Measurements from ENCODE around the gene PGF.

Gene PGF

GRCh38 chr14:74897642-74898041, 57.8 kb downstream of the PGF start:
- DNase-seq, result no peak

- DNase-seq, result no peak
Measured at GRCh38 chr14:74896400-74896799, 59.0 kb downstream of the PGF start.

GRCh38 chr14:74893614-74894091, 61.7 kb downstream of the PGF start:
- peak; percentile 57 to 85 (median 69) for DNase-seq

- peak; percentile 52 to 77 (median 64) for DNase-seq
Measured at GRCh38 chr14:74892745-74893144, 62.7 kb downstream of the PGF start.

- peak; percentile 40 to 77 (median 58) for DNase-seq
Measured at GRCh38 chr14:74891870-74892269, 63.5 kb downstream of the PGF start.

All from suppressor macrophage (primary cell).